ENCODE data around the gene PEMT. TPM values are rescaled to one million over a fixed set of nuclear protein-coding genes. Genes with fewer than 3 reads are reported as not detected.

Gene PEMT
- total and polyA plus RNA-seq, 9 of the 15 experiments (the other 6 are each of a cell fraction or from before 2014, with no cell fraction given), result 1.4 to 36.4 (median 13.6) TPM

DNA sequence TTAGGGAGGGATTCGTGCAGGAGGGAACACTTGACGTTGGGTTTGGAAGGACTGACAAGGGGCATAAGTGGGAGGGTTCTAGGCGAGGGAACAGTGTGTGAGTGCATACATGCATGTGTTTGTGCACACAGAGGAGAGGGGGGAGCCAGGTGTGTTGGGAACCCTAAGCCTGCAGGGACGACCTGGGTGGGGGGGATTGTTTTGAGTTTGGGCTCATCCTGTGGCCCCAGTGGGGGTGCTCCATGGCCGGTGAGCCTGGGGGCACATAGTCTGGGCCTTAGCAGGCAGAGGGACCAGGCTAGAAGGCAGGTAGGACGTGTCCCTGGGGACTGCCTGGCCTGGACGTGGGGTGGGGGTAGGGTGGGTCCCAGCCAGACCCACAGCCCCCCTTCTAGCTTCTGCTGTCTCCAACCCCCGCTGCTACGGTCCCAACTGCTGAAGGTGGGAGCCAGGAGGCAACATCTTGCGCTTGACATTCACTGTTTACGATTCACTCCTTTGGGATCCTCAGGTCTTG lies 83.4 kb downstream of the PEMT start (continued):
- TF ChIP-seq ZZZ3 (IDR thresholded peaks at IDR 0.05) (no peak), RBM15 (IDR thresholded peaks at IDR 0.05; ENCODE audit: insufficient read depth, low read length) (no peak), MAFK (IDR thresholded peaks at IDR 0.05; ENCODE audit: low read length) (no peak), FOXK1 (CRISPR knock-in tag; IDR thresholded peaks at IDR 0.05; ENCODE audit: borderline replicate concordance) (no peak), ZC3H8 (IDR thresholded peaks at IDR 0.05) (no peak)
- TF ChIP-seq, protein P1, sequence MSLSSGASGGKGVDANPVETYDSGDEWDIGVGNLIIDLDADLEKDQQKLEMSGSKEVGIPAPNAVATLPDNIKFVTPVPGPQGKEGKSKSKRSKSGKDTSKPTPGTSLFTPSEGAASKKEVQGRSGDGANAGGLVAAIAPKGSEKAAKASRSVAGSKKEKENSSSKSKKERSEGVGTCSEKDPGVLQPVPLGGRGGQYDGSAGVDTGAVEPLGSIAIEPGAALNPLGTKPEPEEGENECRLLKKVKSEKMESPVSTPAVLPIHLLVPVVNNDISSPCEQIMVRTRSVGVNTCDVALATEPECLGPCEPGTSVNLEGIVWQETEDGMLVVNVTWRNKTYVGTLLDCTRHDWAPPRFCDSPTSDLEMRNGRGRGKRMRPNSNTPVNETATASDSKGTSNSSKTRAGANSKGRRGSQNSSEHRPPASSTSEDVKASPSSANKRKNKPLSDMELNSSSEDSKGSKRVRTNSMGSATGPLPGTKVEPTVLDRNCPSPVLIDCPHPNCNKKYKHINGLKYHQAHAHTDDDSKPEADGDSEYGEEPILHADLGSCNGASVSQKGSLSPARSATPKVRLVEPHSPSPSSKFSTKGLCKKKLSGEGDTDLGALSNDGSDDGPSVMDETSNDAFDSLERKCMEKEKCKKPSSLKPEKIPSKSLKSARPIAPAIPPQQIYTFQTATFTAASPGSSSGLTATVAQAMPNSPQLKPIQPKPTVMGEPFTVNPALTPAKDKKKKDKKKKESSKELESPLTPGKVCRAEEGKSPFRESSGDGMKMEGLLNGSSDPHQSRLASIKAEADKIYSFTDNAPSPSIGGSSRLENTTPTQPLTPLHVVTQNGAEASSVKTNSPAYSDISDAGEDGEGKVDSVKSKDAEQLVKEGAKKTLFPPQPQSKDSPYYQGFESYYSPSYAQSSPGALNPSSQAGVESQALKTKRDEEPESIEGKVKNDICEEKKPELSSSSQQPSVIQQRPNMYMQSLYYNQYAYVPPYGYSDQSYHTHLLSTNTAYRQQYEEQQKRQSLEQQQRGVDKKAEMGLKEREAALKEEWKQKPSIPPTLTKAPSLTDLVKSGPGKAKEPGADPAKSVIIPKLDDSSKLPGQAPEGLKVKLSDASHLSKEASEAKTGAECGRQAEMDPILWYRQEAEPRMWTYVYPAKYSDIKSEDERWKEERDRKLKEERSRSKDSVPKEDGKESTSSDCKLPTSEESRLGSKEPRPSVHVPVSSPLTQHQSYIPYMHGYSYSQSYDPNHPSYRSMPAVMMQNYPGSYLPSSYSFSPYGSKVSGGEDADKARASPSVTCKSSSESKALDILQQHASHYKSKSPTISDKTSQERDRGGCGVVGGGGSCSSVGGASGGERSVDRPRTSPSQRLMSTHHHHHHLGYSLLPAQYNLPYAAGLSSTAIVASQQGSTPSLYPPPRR (CRISPR knock-in tag; IDR thresholded peaks at IDR 0.05; ENCODE audit: borderline replicate concordance), result no peak
- TF ChIP-seq, protein P2, sequence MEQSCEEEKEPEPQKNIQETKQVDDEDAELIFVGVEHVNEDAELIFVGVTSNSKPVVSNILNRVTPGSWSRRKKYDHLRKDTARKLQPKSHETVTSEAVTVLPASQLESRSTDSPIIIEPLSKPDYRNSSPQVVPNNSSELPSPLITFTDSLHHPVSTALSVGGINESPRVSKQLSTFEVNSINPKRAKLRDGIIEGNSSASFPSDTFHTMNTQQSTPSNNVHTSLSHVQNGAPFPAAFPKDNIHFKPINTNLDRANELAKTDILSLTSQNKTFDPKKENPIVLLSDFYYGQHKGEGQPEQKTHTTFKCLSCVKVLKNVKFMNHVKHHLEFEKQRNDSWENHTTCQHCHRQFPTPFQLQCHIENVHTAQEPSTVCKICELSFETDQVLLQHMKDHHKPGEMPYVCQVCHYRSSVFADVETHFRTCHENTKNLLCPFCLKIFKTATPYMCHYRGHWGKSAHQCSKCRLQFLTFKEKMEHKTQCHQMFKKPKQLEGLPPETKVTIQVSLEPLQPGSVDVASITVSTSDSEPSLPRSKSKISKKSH (CRISPR knock-in tag; IDR thresholded peaks at IDR 0.05), result no peak

All from K562 (cell line).